Sciatic nerve (tissue), 1 donor: Measurements from ENCODE around the gene PIBF1. TPM values are rescaled to one million over a fixed set of nuclear protein-coding genes. Genes with fewer than 3 reads are reported as not detected.

Experiments used
- total RNA-seq: library from RNA; stranded (reverse); fragmentation: NEBNext Ultra II Directional; extraction: Animal tissue kit (Norgen Biotek cat#: 25700); gene quantifications from one replicate; pipeline ENCODE4 v1.2.1, GENCODE V29; 2021
- donor health status: DM: no; HTN: no; CAD: no.

PIBF1 gene
- total RNA-seq, 1 donor from 2014 or later = 36.1 TPM

Other genes with a start within 250 kb of the PIBF1 start
- 9.0 TPM for gene MZT1, start 54.5 kb upstream of the PIBF1 start, total RNA-seq
- gene BORA, start 54.2 kb upstream of the PIBF1 start, total RNA-seq = 2.4 TPM
- gene DIS3, start 233 bp upstream of the PIBF1 start, total RNA-seq = 31.7 TPM